OCI-LY1 (cell line): ENCODE data around the gene RALY.

Experiments used
- EZH2 ChIP-seq: fragments of 200-600 bp; sonication (generic), shearing (Covaris generic); IDR thresholded peaks from 2 replicates; pipeline ENCODE4 v1.8.0; 2017; ENCODE audit warnings: borderline replicate concordance, mixed run types, mild to moderate bottlenecking, antibody characterized with exemption, low read length, moderate library complexity, mixed read lengths
- TF ChIP-seq, protein P1 (sequence below): fragments of 200-600 bp; sonication (generic), shearing (Covaris generic); IDR thresholded peaks from 2 replicates; pipeline ENCODE4 v1.5.1; 2017; ENCODE audit warnings: mild to moderate bottlenecking, antibody characterized with exemption, low read length, moderate library complexity, mixed read lengths

DNA sequence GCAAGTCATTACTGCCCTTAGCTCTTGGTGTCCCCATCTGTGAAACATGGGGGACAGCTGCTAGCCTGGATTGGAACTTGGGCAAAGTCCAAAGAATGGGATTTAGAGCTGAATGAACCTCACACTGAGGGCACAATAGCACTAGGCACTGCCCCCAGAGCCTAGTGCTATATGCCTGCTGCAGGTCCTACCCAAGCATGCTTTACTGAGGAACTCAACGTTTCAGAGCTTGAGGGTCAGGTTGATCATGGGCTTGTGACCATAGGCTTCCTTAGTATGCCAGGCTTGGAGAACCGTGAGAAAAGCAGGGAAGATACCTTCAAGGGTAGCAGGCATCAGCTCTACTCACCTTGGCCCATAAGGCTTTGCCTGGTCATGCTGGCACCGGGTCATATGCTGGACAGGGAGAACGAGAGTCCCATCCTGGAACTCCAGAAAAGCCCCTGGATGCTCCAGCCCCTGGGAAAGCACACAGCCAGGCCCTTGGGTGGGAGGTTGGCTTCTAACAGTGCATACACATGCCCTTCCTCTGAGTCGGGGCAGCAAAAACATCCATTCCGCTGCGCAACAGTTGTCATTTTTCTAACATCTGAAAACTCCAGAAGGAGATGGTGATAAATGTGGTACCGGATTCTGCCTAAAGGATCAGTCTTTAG, 88.6 kb downstream of the RALY start:
- TF ChIP-seq EZH2, result no peak
- TF ChIP-seq, protein P1, sequence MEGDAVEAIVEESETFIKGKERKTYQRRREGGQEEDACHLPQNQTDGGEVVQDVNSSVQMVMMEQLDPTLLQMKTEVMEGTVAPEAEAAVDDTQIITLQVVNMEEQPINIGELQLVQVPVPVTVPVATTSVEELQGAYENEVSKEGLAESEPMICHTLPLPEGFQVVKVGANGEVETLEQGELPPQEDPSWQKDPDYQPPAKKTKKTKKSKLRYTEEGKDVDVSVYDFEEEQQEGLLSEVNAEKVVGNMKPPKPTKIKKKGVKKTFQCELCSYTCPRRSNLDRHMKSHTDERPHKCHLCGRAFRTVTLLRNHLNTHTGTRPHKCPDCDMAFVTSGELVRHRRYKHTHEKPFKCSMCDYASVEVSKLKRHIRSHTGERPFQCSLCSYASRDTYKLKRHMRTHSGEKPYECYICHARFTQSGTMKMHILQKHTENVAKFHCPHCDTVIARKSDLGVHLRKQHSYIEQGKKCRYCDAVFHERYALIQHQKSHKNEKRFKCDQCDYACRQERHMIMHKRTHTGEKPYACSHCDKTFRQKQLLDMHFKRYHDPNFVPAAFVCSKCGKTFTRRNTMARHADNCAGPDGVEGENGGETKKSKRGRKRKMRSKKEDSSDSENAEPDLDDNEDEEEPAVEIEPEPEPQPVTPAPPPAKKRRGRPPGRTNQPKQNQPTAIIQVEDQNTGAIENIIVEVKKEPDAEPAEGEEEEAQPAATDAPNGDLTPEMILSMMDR, result no peak
